ENCODE results near the gene PRDM5.
A peak's percentile ranks its signal among the peaks of the same experiment; 100 is the strongest.

Gene PRDM5

GRCh38 chr4:120922381-120923206, at the start of gene PRDM5:
Gene PRDM5, minus strand, starts transcription at chr4:120922726. Its CDS starts 118 bp downstream, at chr4:120922608.
- DNase-seq: peak; percentile 30

- no peak for DNase-seq
Observed at GRCh38 chr4:120971884-120972283, 49.4 kb upstream of the PRDM5 start.

GRCh38 chr4:120965938-120966337, 43.4 kb upstream of the PRDM5 start:
- no peak for DNase-seq

GRCh38 chr4:120964596-120964995, 42.1 kb upstream of the PRDM5 start:
- DNase-seq: no peak

GRCh38 chr4:120963449-120963848, 40.9 kb upstream of the PRDM5 start:
- DNase-seq: no peak

GRCh38 chr4:120960656-120961267, 38.2 kb upstream of the PRDM5 start:
- DNase-seq: no peak

- DNase-seq: no peak
Observed at GRCh38 chr4:120948382-120948781, 25.9 kb upstream of the PRDM5 start.

GRCh38 chr4:120942776-120943175, 20.2 kb upstream of the PRDM5 start:
- DNase-seq: no peak

- DNase-seq: no peak
Observed at GRCh38 chr4:120940547-120940946, 18.0 kb upstream of the PRDM5 start.

- no peak for DNase-seq
Observed at GRCh38 chr4:120939693-120940092, 17.2 kb upstream of the PRDM5 start.

GRCh38 chr4:120929847-120930246, 7.3 kb upstream of the PRDM5 start:
- no peak for DNase-seq

- DNase-seq: no peak
Observed at GRCh38 chr4:120927801-120928409, 5.4 kb upstream of the PRDM5 start.

GRCh38 chr4:120926358-120927025, 4.0 kb upstream of the PRDM5 start:
- no peak for DNase-seq

- no peak for DNase-seq
Observed at GRCh38 chr4:120924931-120925330, 2.4 kb upstream of the PRDM5 start.

- no peak for DNase-seq
Observed at GRCh38 chr4:120923207-120923522, 639 bp upstream of the PRDM5 start.

- DNase-seq: peak; percentile 58
Observed at GRCh38 chr4:120921456-120922380, 808 bp downstream of the PRDM5 start.

GRCh38 chr4:120920666-120921065, 1.9 kb downstream of the PRDM5 start:
- DNase-seq: no peak

GRCh38 chr4:120919358-120919757, 3.2 kb downstream of the PRDM5 start:
- no peak for DNase-seq

- no peak for DNase-seq
Observed at GRCh38 chr4:120918788-120919187, 3.7 kb downstream of the PRDM5 start.

GRCh38 chr4:120918092-120918491, 4.4 kb downstream of the PRDM5 start:
- DNase-seq: no peak

GRCh38 chr4:120916937-120917336, 5.6 kb downstream of the PRDM5 start:
- no peak for DNase-seq

- no peak for DNase-seq
Observed at GRCh38 chr4:120915336-120915735, 7.2 kb downstream of the PRDM5 start.

- no peak for DNase-seq
Observed at GRCh38 chr4:120903419-120903818, 19.1 kb downstream of the PRDM5 start.
